Heart left ventricle (tissue), 16 donors: Measurements from ENCODE around the gene LIMK2. TPM values are rescaled to one million over a fixed set of nuclear protein-coding genes. Genes with fewer than 3 reads are reported as not detected.
"Not testable (repeated sequence)": the region's sequence is repeated elsewhere in the genome, so short reads cannot be mapped to it uniquely, and the experiment has no call there.

ENCODE experiments used
- ATAC-seq, 4 donors: fragments of 200-7000 bp; cut with Tn5 transposase; one replicate each; pipeline ENCODE4 v1.9.1; 2020 to 2022; ENCODE audit warnings: moderate library complexity in 4 of 4, mild to moderate bottlenecking in 3 of 4, moderate number of reproducible peaks in 1 of 4
- DNase-seq, 5 donors: peaks; one replicate each; pipeline ENCODE4 v3.0.0-alpha.2; 2020
- H3K27ac ChIP-seq, 12 donors: fragments of 200-600 bp; sonication (generic) in 4 of 12; one replicate each; pipeline versions ENCODE4 v1.5.0 to v1.8.0; 2016 to 2022; ENCODE audit warnings: mild to moderate bottlenecking in 2 of 12
- H3K27me3 ChIP-seq, 9 donors: fragments of 200-600 bp; sonication (generic) in 2 of 9; one replicate each; pipeline versions ENCODE4 v1.5.1 to v1.8.0; 2016 to 2022; ENCODE audit warnings: mild to moderate bottlenecking in 3 of 9
- H3K36me3 ChIP-seq, 9 donors: fragments of 200-600 bp; sonication (generic) in 2 of 9; one replicate each; pipeline versions ENCODE4 v1.5.0 to v1.8.0; 2018 to 2022; ENCODE audit warnings: mild to moderate bottlenecking in 2 of 9
- H3K4me1 ChIP-seq, 12 donors: fragments of 200-600 bp; sonication (generic) in 4 of 12; one replicate each; pipeline versions ENCODE4 v1.5.0 to v1.8.0; 2016 to 2022; ENCODE audit warnings: mild to moderate bottlenecking in 3 of 12
- H3K4me3 ChIP-seq, 12 donors: fragments of 200-600 bp; sonication (generic) in 4 of 12; one replicate each; pipeline versions ENCODE4 v1.5.0 to v1.8.0; 2017 to 2022; ENCODE audit warnings: mild to moderate bottlenecking in 9 of 12, moderate library complexity in 4 of 12
- H3K9me3 ChIP-seq, 12 donors: fragments of 200-600 bp; sonication (generic) in 4 of 12; one replicate each; pipeline versions ENCODE4 v1.5.0 to v1.8.0; 2016 to 2022; ENCODE audit warnings: mild to moderate bottlenecking in 1 of 12
- CTCF ChIP-seq, 12 donors: fragments of 200-600 bp; sonication (generic) in 4 of 12; IDR thresholded peaks; one replicate each; pipeline versions ENCODE4 v1.5.0 to v1.8.0; 2018 to 2022; ENCODE audit warnings: antibody characterized with exemption in 12 of 12, mild to moderate bottlenecking in 5 of 12
- POLR2A ChIP-seq, 2 donors: fragments of 450-650 bp; IDR thresholded peaks; one replicate each; pipeline ENCODE4 v1.6.1; 2017; ENCODE audit warnings: antibody characterized with exemption in 2 of 2, mild to moderate bottlenecking in 2 of 2, moderate library complexity in 2 of 2
- WGBS, 4 donors: extraction: QIAGEN DNeasy Blood & Tissue Kit in 2 of 4; methylation state at CpG; one replicate each; pipeline versions ENCODE4 v1.1.5 to v1.1.7; 2013 to 2018; 5-methylcytosine and 5-hydroxymethylcytosine counted together
- intact Hi-C, 10 donors: fragments of 100-400 bp; cut with DNase I; formaldehyde crosslinking; loops; one replicate each; pipeline versions ENCODE4 v1.11.1 to v1.14.2; 2022
- polyA plus RNA-seq, 2 donors: library from polyadenylated mRNA; stranded (reverse); fragments of 200-250 nt; gene quantifications; one replicate each; pipeline ENCODE4 v1.2.3, GENCODE V29; 2013
- total RNA-seq, 9 donors: library from RNA; depleted of rRNA in 2 of 9; stranded (reverse); fragments of >200 nt in 2 of 9; fragmentation: NEBNext Ultra II Directional in 3 of 9; extraction: Animal tissue kit (Norgen Biotek cat#: 25700) in 3 of 9; gene quantifications; one replicate each; pipeline versions ENCODE4 v1.1.0 to v1.2.4, GENCODE V29; 2016 to 2023
- donor health status: ischemic (EF 13 %, LVEDD 7.1; RV severe dilation, severe dysfunction).
- donor health status: healthy with polysubstance abuse.
- donor health status: DM: no; HTN: yes; CAD: no.
- donor health status: DM: no; HTN: no; CAD: no.
- donor health status: ischemic (EF 25% LVEDD 6.9; RV normal size, moderate dysfunction).
- donor health status: ischemic (EF 25% LVEDD 5.7; RV mildly dilated, moderate dysfunction).
- donor health status: healthy.
- donor health status: DM: yes; HTN: yes; CAD: no.
- donor health status: ischemic (EF 35%, LVEDD 5.7; RV mildly dilated, moderate dysfunction).
- donor health status: nonischemic (EF 11% LVEDD 7.7; RV severe dilation, severe dysfunction).
- donor health status: DM: yes; HTN: yes; CAD: no.
- donor health status: PGD.
- donor health status: ischemic (EF 29% LVEDD 5.4; RV normal size, mild dysfunction).
- donor health status: nonischemic (EF 23%, LVEDD 6.1; RV moderate dilation, normal function).

Gene LIMK2
- total and polyA plus RNA-seq, 11 donors, result 7.0 to 33.3 (median 9.4) TPM

DNA sequence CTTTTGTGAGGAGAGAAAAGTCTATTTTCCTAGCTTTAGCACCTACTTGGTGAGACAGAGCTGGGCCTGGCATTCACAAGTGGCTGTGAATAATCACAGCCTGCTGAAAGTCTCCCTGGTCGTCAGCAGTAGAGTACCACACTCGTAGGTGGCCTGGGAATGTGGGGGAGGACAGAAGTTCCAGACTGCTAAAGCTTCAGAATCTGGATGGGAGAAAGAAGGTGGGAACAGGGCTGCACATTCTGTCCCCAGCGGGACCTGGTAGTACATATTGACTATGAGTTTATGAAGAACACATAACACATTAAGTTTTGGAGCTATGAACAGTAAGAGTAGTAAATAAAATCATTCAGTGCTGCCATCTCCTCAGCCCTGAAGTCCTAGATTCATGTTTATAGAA, 19.0 kb upstream of the LIMK2 start:
- DNase-seq (no peak), ATAC-seq (no peak)
- Histone ChIP-seq H3K4me1 (no peaks in the 10 kb centered on the region), H3K27me3 (no peaks in the 10 kb centered on the region), H3K27ac (no peak overlapping the region), H3K4me3 (no peak overlapping the region), H3K9me3 (no peaks in the 10 kb centered on the region), H3K36me3 (peaks cover 1 to 91% (median 68%) of the 10 kb centered on the region in 9 donors)
- 61 to 72% (median 66%) methylated on average over 3 of the region's 3 CpGs for WGBS, 4 donors
- TF ChIP-seq POLR2A (IDR thresholded peaks at IDR 0.05) (no peak), CTCF (IDR thresholded peaks at IDR 0.05) (no peak)
- intact Hi-C loops, result no loop called here

DNA sequence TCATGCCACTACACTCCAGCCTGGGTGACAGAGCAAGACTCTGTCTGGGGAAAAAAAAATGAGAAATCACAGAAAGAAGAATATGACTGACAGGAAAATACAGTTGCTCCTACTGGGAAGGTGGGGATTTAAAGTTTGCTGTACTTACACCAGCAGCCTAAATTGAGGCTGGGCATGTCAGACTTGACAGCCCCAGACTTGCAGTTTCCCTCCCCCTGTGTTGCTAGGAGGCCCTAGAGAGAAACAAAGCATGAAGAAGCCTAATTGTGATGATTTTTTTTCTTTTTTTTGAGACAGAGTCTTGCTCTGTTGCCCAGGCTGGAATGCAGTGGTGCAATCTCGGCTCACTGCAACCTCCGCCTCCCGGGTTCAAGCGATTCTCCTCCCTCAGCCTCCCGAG, 17.4 kb upstream of the LIMK2 start:
- DNase-seq, H3K4me1 ChIP-seq, H3K27ac ChIP-seq, H3K9me3 ChIP-seq, H3K4me3 ChIP-seq, intact Hi-C loops, ATAC-seq, H3K27me3 ChIP-seq: not testable (repeated sequence)
- WGBS, 4 donors, result 95 to 97% (median 96%) methylated on average over 5 of the region's 5 CpGs
- H3K36me3 ChIP-seq, result peaks cover 2 to 100% (median 78%) of the 10 kb centered on the region in 9 donors

- WGBS, 4 donors, result 80 to 95% (median 90%) methylated on average over 3 of the region's 3 CpGs
- H3K36me3 ChIP-seq, result peaks cover 2 to 97% (median 79%) of the 10 kb centered on the region in 9 donors
- H3K27me3 ChIP-seq, result no peaks in the 10 kb centered on the region
- H3K4me3 ChIP-seq, result no peak overlapping the region
- DNase-seq (no peak), ATAC-seq (no peak)
- intact Hi-C loops, result no loop called here
- no peaks in the 10 kb centered on the region for H3K4me1 ChIP-seq
- TF ChIP-seq POLR2A (IDR thresholded peaks at IDR 0.05), result no peak
- TF ChIP-seq CTCF (IDR thresholded peaks at IDR 0.05), result peak in 7 of 12 donors; percentile 12 to 36 (median 25)
- H3K27ac ChIP-seq, result no peak overlapping the region
- H3K9me3 ChIP-seq, result no peaks in the 10 kb centered on the region
Measured at GRCh38 chr22:31199187-31199586, 12.9 kb upstream of the LIMK2 start.

DNA sequence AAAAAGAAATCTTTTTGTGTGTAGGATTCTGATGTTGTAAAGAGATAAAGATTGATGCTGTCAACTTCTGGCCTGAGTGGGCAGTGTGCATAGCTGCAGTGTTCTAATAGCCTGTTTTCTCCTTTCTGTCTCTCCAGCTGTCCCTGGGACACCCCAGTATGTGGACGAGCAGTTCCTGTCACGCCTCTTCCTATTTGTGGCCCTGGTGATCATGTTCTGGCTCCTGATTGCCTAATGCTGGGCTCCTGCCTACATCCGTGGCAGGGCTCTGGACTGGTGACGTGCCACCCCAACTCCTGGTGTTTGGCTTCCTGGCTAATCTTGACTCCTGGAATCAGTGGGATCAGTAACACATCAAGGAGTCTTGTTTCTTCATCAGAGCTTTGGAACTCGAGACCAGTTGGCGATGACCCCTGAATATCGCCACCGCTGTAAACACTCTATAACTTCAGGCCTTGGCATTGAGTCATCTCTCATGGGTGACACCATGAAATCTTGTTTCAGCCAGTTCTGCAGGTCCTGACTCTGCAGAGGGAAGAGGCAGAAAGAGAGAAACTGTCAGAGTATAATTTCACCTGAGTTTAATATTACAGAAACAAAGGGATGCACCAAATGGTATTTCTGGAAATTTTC, 7.6 kb upstream of the LIMK2 start:
- not testable (repeated sequence) for H3K4me3 ChIP-seq, H3K9me3 ChIP-seq, H3K27me3 ChIP-seq, DNase-seq
- H3K36me3 ChIP-seq, result peaks cover 0 to 62% (median 42%) of the 10 kb centered on the region in 9 donors
- intact Hi-C loops, result loop anchor here in 1 of 10 donors (10.0 kb wide), 1 partner anchor 50 kb away; no protein-coding TSS in a partner anchor
- WGBS, 4 donors, result 85 to 91% (median 87%) methylated on average over 8 of the region's 8 CpGs
- ATAC-seq, result peak in 3 of 4 donors; percentile 25 to 54 (median 30)
- H3K4me1 ChIP-seq, result peaks cover 0 to 17% (median 8%) of the 10 kb centered on the region in 12 donors
- H3K27ac ChIP-seq, result peak overlapping the region in 1 of 12 donors; percentile 37

GRCh38 chr22:31205059-31205458, 7.0 kb upstream of the LIMK2 start:
- H3K9me3 ChIP-seq, DNase-seq, ATAC-seq, H3K27ac ChIP-seq, H3K27me3 ChIP-seq, H3K4me3 ChIP-seq: not testable (repeated sequence)
- WGBS, 4 donors, result 55 to 72% (median 63%) methylated on average over 4 of the region's 4 CpGs
- Histone ChIP-seq H3K36me3 (peaks cover 0 to 56% (median 37%) of the 10 kb centered on the region in 9 donors), H3K4me1 (peaks cover 0 to 20% (median 9%) of the 10 kb centered on the region in 12 donors)
- intact Hi-C loops, result loop anchor here in 2 of 10 donors (5.0 to 10.0 kb wide), 2 partner anchors 50 to 67 kb away; no protein-coding TSS in a partner anchor

GRCh38 chr22:31206460-31206859, 5.6 kb upstream of the LIMK2 start:
- 35 to 65% (median 61%) methylated on average over 3 of the region's 3 CpGs for WGBS, 4 donors
- not testable (repeated sequence) for H3K9me3 ChIP-seq, H3K4me3 ChIP-seq, H3K27me3 ChIP-seq
- Histone ChIP-seq H3K27ac (peak overlapping the region in 2 of 12 donors; percentile 3 to 27), H3K36me3 (peaks cover 0 to 44% (median 27%) of the 10 kb centered on the region in 9 donors), H3K4me1 (peaks cover 0 to 33% (median 20%) of the 10 kb centered on the region in 12 donors)
- ATAC-seq, result peak in 1 of 4 donors; percentile 25
- DNase-seq, result peak in 1 of 5 donors; percentile 44
- intact Hi-C loops, result loop anchor here in 2 of 10 donors (5.0 to 10.0 kb wide), 2 partner anchors 48 to 66 kb away; no protein-coding TSS in a partner anchor
